Smooth muscle cell (in vitro differentiated cells): ENCODE results near the gene PLCD1. TPM values are rescaled to one million over a fixed set of nuclear protein-coding genes. Genes with fewer than 3 reads are reported as not detected.

ENCODE experiments used
- DNase-seq: peaks from one replicate; lab custom pipeline; 2025; ENCODE audit not compliant: unreplicated experiment; lab: John Stamatoyannopoulos, UW
- H2AFZ ChIP-seq: fragments of 200-600 bp; sonication (generic); 2 replicates; pipeline ENCODE4 v1.6.0; 2016; ENCODE audit warnings: antibody characterized with exemption, low read depth, mild to moderate bottlenecking
- H3F3A ChIP-seq: fragments of 200-600 bp; sonication (generic); 2 replicates; pipeline ENCODE4 v1.6.0; 2017; ENCODE audit warnings: antibody characterized with exemption, low read depth
- H3K27ac ChIP-seq: fragments of 200-600 bp; sonication (generic); 2 replicates; pipeline ENCODE4 v1.5.1; 2016; ENCODE audit warnings: low read depth, mild to moderate bottlenecking
- H3K27me3 ChIP-seq: fragments of 200-600 bp; sonication (generic); 2 replicates; pipeline ENCODE4 v1.6.1; 2016; ENCODE audit warnings: low read depth, mild to moderate bottlenecking
- H3K36me3 ChIP-seq: fragments of 200-600 bp; sonication (generic); 2 replicates; pipeline ENCODE4 v1.5.1; 2016; ENCODE audit warnings: low read depth
- H3K4me1 ChIP-seq: fragments of 200-600 bp; sonication (generic); 2 replicates; pipeline ENCODE4 v1.5.1; 2016; ENCODE audit warnings: low read depth
- H3K4me2 ChIP-seq: fragments of 200-600 bp; sonication (generic); 2 replicates; pipeline ENCODE4 v1.6.0; 2016; ENCODE audit warnings: mild to moderate bottlenecking
- H3K4me3 ChIP-seq: fragments of 200-600 bp; sonication (generic); 2 replicates; pipeline ENCODE4 v1.5.1; 2016; ENCODE audit warnings: mild to moderate bottlenecking
- H3K79me2 ChIP-seq: fragments of 200-600 bp; sonication (generic); 2 replicates; pipeline ENCODE4 v1.6.0; 2016; ENCODE audit warnings: low read depth, mild to moderate bottlenecking
- H3K9ac ChIP-seq: fragments of 200-600 bp; sonication (generic); 2 replicates; pipeline ENCODE4 v1.6.0; 2016; ENCODE audit warnings: low read depth
- H3K9me3 ChIP-seq: fragments of 200-600 bp; sonication (generic); replicated peaks from 2 replicates; pipeline ENCODE4 v1.5.1; 2016; ENCODE audit warnings: low read depth
- H4K20me1 ChIP-seq: fragments of 200-600 bp; sonication (generic); 2 replicates; pipeline ENCODE4 v1.6.0; 2016; ENCODE audit warnings: low read depth
- CTCF ChIP-seq: fragments of 200-600 bp; sonication (generic); IDR thresholded peaks from 2 replicates; pipeline ENCODE4 v1.5.1; 2017; ENCODE audit warnings: borderline replicate concordance, mild to moderate bottlenecking, antibody characterized with exemption; ENCODE audit not compliant: insufficient read depth, poor library complexity, severe bottlenecking
- WGBS: methylation state at CpG from one replicate; pipeline ENCODE4 v1.1.7; 2016; ENCODE audit warnings: low lambda C conversion rate; 5-methylcytosine and 5-hydroxymethylcytosine counted together
- polyA plus RNA-seq: library from polyadenylated mRNA; unstranded; fragments of >200 nt; fragmentation: Nextera tagmentation; extraction: Ambion mirVana; gene quantifications from 2 replicates; pipeline ENCODE4 v1.2.1, GENCODE V29; 2016
- total RNA-seq: library from RNA; depleted of rRNA; stranded (reverse); fragments of >200 nt; gene quantifications from 2 replicates; pipeline ENCODE4 v1.2.3, GENCODE V29; 2014

PLCD1 gene
- total and polyA plus RNA-seq, 2 experiments from 2014 or later, result 21.3 to 33.3 TPM

- Histone ChIP-seq H3K79me2 (no peaks in the 10 kb centered on the region), H3K4me3 (no peak overlapping the region), H3K36me3 (peaks cover 8% of the 10 kb centered on the region), H3K27ac (no peak overlapping the region), H3K9ac (no peak overlapping the region), H3K27me3 (no peaks in the 10 kb centered on the region), H3K4me2 (no peak overlapping the region), H4K20me1 (peaks cover 11% of the 10 kb centered on the region), H3K9me3 (no peaks in the 10 kb centered on the region), H3F3A (no peaks in the 10 kb centered on the region), H3K4me1 (no peaks in the 10 kb centered on the region), H2AFZ (no peak overlapping the region)
- WGBS, result 98% methylated on average over 13 of the region's 13 CpGs
- no peak for DNase-seq
- no peak for TF ChIP-seq CTCF
These were observed 13.0 kb downstream of the PLCD1 start for GRCh38 chr3:38016410-38016809.

- no peak overlapping the region for H3K4me3 ChIP-seq
- H3K27me3 ChIP-seq, result no peaks in the 10 kb centered on the region
- no peak for TF ChIP-seq CTCF
- peaks cover 8% of the 10 kb centered on the region for H3K36me3 ChIP-seq
- H3K4me1 ChIP-seq, result no peaks in the 10 kb centered on the region
- H3K79me2 ChIP-seq, result no peaks in the 10 kb centered on the region
- no peak overlapping the region for H3K9ac ChIP-seq
- H3K9me3 ChIP-seq, result no peaks in the 10 kb centered on the region
- no peak overlapping the region for H3K27ac ChIP-seq
- H3K4me2 ChIP-seq, result no peak overlapping the region
- H2AFZ ChIP-seq, result no peak overlapping the region
- no peak for DNase-seq
- H4K20me1 ChIP-seq, result peaks cover 8% of the 10 kb centered on the region
- WGBS, result 93% methylated on average over 3 of the region's 3 CpGs
- H3F3A ChIP-seq, result no peaks in the 10 kb centered on the region
These were observed 13.5 kb downstream of the PLCD1 start for GRCh38 chr3:38015984-38016383.

- H3K9ac ChIP-seq, result no peak overlapping the region
- no peaks in the 10 kb centered on the region for H3K27me3 ChIP-seq
- no peaks in the 10 kb centered on the region for H3K4me1 ChIP-seq
- H3F3A ChIP-seq, result no peaks in the 10 kb centered on the region
- H2AFZ ChIP-seq, result no peak overlapping the region
- H3K36me3 ChIP-seq, result peaks cover 8% of the 10 kb centered on the region
- no peaks in the 10 kb centered on the region for H3K9me3 ChIP-seq
- H3K4me3 ChIP-seq, result no peak overlapping the region
- WGBS, result 90% methylated on average over 3 of the region's 3 CpGs
- no peak for TF ChIP-seq CTCF
- no peak overlapping the region for H3K27ac ChIP-seq
- H3K79me2 ChIP-seq, result no peaks in the 10 kb centered on the region
- DNase-seq, result no peak
- peaks cover 3% of the 10 kb centered on the region for H4K20me1 ChIP-seq
- no peak overlapping the region for H3K4me2 ChIP-seq
These were observed 14.0 kb downstream of the PLCD1 start for GRCh38 chr3:38015485-38015884.

GRCh38 chr3:38011111-38011510, 18.3 kb downstream of the PLCD1 start:
- Histone ChIP-seq H3K79me2 (no peaks in the 10 kb centered on the region), H3K9ac (no peak overlapping the region), H3K27me3 (no peaks in the 10 kb centered on the region), H3K4me3 (no peak overlapping the region), H4K20me1 (no peaks in the 10 kb centered on the region), H3K36me3 (peaks cover 8% of the 10 kb centered on the region), H3F3A (no peaks in the 10 kb centered on the region), H3K27ac (no peak overlapping the region), H3K4me2 (no peak overlapping the region), H3K9me3 (no peaks in the 10 kb centered on the region), H3K4me1 (no peaks in the 10 kb centered on the region), H2AFZ (no peak overlapping the region)
- no peak for TF ChIP-seq CTCF
- no peak for DNase-seq
- 91% methylated on average over 21 of the region's 21 CpGs for WGBS
